LNCaP clone FGC (cell line): Measurements from ENCODE around the gene RAE1.

Experiments used
- DNase-seq: peaks from one replicate; pipeline ENCODE4 v3.0.0-alpha.2; 2011; ENCODE audit warnings: low read depth
- H3K4me3 ChIP-seq: 2 replicates; pipeline ENCODE4 v1.5.1; 2011; ENCODE audit warnings: mild to moderate bottlenecking, low read depth, low read length, control low read depth
- CTCF ChIP-seq: IDR thresholded peaks from 2 replicates; pipeline ENCODE4 v1.5.1; 2012; ENCODE audit warnings: mild to moderate bottlenecking; ENCODE audit not compliant: control insufficient read depth, insufficient read depth; ENCODE audit errors: extremely low read depth

The RAE1 gene

DNA sequence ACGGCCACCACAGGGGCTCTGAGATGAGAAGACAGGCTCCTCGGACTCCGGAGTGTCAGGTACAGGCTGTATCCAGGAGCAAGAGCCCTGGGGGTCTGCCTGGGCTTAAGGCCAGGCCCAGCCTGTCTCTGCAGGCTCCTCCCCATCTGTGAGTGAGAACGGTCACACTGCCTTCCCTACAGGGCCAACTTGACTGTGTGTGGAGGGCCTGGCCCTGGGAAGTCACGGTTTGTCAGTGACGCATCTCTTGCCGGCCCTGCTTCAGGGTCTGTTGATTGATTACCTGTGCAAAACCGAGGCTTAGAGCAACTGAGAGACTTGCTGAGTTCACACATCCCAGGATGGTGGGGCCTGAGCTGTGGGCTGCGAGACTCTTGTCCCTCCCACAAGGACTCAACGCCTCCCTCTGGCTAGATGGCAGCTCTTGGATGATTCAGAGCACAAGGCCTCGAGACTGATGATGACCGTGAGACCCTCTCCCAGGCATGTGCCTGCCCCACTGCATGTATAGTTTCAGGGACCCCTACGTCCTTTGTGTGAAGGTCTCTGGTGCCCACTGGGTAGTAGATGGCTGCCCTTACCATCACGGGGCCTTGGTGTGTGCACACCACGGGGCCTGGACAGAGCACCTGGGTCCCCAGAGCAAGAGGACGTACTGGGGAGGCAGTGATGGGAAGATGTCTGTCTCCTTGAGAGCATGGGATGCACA is 46.1 kb downstream of the RAE1 start:
- DNase-seq: no peak
- H3K4me3 ChIP-seq: no peak overlapping the region
- no peak for TF ChIP-seq CTCF

DNA sequence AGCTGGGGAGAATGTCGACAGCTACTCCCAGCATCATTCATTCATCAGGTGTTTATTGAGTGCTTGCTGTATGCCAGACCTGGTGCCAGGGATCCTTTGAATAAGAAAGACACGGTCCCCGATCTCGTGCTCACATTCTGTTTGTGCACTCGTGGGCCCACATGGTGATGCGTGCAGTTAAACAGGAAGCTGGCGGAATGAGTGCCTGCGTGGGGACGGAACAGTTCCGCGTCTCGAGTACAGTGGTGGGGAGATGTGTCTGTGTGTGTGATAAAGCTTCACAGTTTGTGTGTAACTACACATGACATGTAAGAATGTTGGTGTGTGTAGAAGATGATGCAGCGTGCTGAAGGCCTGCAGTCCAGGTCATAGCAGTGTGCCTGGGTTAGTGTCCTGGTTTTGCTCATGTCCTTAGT is 46.6 kb downstream of the RAE1 start:
- H3K4me3 ChIP-seq: no peak overlapping the region
- no peak for TF ChIP-seq CTCF
- DNase-seq: no peak

DNA sequence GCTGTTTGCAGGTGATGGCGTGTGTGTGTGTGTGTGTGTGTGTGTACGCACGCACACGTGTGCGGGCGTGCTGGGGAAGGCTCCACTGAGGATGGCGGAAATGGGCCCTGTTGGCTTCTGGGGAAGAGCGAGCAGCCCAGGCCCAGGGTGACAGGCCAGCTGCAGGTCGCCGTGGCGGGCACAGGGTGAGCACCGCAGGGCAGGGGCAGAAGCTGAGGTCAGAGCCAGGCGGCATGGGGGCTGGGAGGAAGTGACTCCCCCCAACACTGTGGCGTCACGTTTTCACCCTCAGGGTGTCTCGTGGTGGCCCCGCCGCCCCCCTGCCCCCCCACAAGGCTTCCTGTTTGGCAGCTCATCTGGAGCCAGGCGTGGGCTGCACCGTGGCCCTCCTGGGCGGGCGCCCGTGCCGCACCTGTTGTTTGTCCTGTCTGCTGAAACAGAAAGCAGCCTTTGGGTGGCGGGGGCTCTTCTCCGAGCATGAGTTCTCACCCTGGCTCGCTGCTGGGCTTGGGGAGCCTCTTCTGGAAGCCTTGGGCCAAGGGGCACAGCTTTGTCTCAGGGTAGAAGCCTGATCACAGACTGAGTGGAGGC is 47.3 kb downstream of the RAE1 start:
- TF ChIP-seq CTCF: no peak
- no peak overlapping the region for H3K4me3 ChIP-seq
- no peak for DNase-seq

DNA sequence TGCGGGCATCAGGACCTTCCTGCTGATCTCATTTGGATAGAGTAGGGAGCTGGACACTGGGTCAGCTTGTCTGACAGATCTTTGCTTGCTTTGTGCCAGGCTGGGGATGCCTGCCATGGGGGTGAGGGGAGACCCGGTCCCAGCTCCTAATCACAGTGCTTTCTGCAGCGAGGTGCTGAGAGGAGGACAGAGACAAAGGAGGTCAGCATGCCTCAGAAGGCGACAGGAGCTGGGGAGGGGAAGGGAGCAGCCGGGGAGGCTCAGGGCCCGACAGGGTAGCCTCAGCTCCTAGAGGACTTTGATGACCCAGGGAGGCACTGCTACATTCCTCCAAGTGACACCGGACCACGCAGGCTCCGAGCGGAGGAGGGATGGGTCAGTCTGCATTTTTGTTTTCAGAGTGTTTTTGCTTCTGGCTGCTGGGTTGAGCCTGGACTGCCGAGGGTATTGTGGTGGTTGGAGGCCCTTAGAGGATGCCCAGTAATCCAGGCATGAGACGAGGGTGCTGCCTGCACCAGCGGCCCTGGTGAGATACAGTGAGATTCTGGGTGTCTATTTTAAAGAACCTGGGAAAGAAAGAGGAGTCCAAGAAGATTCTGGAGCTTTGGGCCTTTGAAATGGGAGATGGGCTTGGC is 48.0 kb downstream of the RAE1 start:
- no peak for TF ChIP-seq CTCF
- DNase-seq: no peak
- H3K4me3 ChIP-seq: no peak overlapping the region

GRCh38 chr20:57399587-57400155 is 48.6 kb downstream of the RAE1 start:
- no peak for TF ChIP-seq CTCF
- no peak for DNase-seq
- no peak overlapping the region for H3K4me3 ChIP-seq

DNA sequence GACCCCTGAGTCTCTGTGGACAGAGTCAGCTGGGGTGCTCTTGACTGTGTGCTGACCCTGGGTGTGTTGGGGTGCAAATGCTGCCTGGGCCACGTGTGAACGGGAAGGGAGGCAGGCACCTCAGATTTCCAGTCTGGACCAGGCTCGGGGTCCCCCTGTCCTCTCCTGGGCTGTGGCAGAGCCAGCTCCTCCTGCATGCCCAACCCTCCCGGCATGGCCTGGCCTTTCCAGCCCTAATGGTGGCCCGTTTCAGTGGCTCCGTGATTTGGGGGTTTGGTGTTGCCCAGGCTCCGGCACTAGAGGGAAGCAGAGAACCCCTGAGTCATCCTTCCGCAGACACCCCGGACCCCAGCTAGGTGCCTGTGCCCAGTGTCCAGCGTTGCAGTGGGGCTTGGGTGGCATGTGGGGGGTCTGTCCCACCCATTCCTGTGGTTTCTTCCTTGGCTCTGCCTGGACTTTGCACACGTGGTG is 49.2 kb downstream of the RAE1 start:
- DNase-seq: no peak
- TF ChIP-seq CTCF: no peak
- H3K4me3 ChIP-seq: no peak overlapping the region
